ENCODE results near the gene IMP3.

Gene IMP3

GRCh38 chr15:75662823-75663519 is 22.9 kb upstream of the IMP3 start:
- TF ChIP-seq EGR1 (IDR thresholded peaks at IDR 0.05) = no peak
- no peak for TF ChIP-seq YY1 (IDR thresholded peaks at IDR 0.05; ENCODE audit: low read depth)
- TF ChIP-seq USF1 (IDR thresholded peaks at IDR 0.05) = no peak
- no peak for TF ChIP-seq NFIC (IDR thresholded peaks at IDR 0.05)
- TF ChIP-seq CREB1 (IDR thresholded peaks at IDR 0.05; ENCODE audit: low read depth) = no peak
- no peak for TF ChIP-seq RAD21 (IDR thresholded peaks at IDR 0.05; ENCODE audit: low read depth)
- no peak for TF ChIP-seq MAX (IDR thresholded peaks at IDR 0.05)
- TF ChIP-seq TAF1 (IDR thresholded peaks at IDR 0.05; ENCODE audit: low read depth) = no peak
- no peak for TF ChIP-seq FOXM1 (IDR thresholded peaks at IDR 0.05; ENCODE audit: borderline replicate concordance, low read depth)
- TF ChIP-seq REST (IDR thresholded peaks at IDR 0.05; ENCODE audit: low read depth) = no peak
- TF ChIP-seq ZBTB7A (IDR thresholded peaks at IDR 0.05; ENCODE audit: low read depth) = no peak
- no peak for TF ChIP-seq TEAD4 (IDR thresholded peaks at IDR 0.05)
- no peak for TF ChIP-seq TCF12 (IDR thresholded peaks at IDR 0.05; ENCODE audit: low read depth)
- no peak for TF ChIP-seq EP300 (IDR thresholded peaks at IDR 0.05; ENCODE audit: borderline replicate concordance)
- TF ChIP-seq CEBPB (IDR thresholded peaks at IDR 0.05) = no peak

GRCh38 chr15:75661756-75662140 is 21.7 kb upstream of the IMP3 start:
- no peak for TF ChIP-seq YY1 (IDR thresholded peaks at IDR 0.05; ENCODE audit: low read depth)
- TF ChIP-seq ZBTB7A (IDR thresholded peaks at IDR 0.05; ENCODE audit: low read depth) = no peak
- TF ChIP-seq TAF1 (IDR thresholded peaks at IDR 0.05; ENCODE audit: low read depth) = no peak
- TF ChIP-seq TEAD4 (IDR thresholded peaks at IDR 0.05) = no peak
- no peak for TF ChIP-seq USF1 (IDR thresholded peaks at IDR 0.05)
- TF ChIP-seq EGR1 (IDR thresholded peaks at IDR 0.05) = no peak
- no peak for TF ChIP-seq CREB1 (IDR thresholded peaks at IDR 0.05; ENCODE audit: low read depth)
- no peak for TF ChIP-seq MAX (IDR thresholded peaks at IDR 0.05)

GRCh38 chr15:75661100-75661755 is 21.2 kb upstream of the IMP3 start:
- TF ChIP-seq TEAD4 (IDR thresholded peaks at IDR 0.05) (peak; percentile 80), MAX (IDR thresholded peaks at IDR 0.05) (peak; percentile 77), CREB1 (IDR thresholded peaks at IDR 0.05; ENCODE audit: low read depth) (no peak), FOXM1 (IDR thresholded peaks at IDR 0.05; ENCODE audit: borderline replicate concordance, low read depth) (no peak), YY1 (IDR thresholded peaks at IDR 0.05; ENCODE audit: low read depth) (peak; percentile 6; the same call in 1 of the 2 replicates), TAF1 (IDR thresholded peaks at IDR 0.05; ENCODE audit: low read depth) (peak; percentile 60; the same call in 1 of the 2 replicates)

- TF ChIP-seq CEBPB (IDR thresholded peaks at IDR 0.05) = no peak
- no peak for TF ChIP-seq TCF12 (IDR thresholded peaks at IDR 0.05; ENCODE audit: low read depth)
- TF ChIP-seq CREB1 (IDR thresholded peaks at IDR 0.05; ENCODE audit: low read depth) = no peak
- no peak for TF ChIP-seq TEAD4 (IDR thresholded peaks at IDR 0.05)
Measured at GRCh38 chr15:75659928-75660645, 20.1 kb upstream of the IMP3 start.

- TF ChIP-seq TEAD4 (IDR thresholded peaks at IDR 0.05) = no peak
- TF ChIP-seq TAF1 (IDR thresholded peaks at IDR 0.05; ENCODE audit: low read depth) = no peak
Measured at GRCh38 chr15:75659141-75659771, 19.2 kb upstream of the IMP3 start.

GRCh38 chr15:75656813-75657212 is 16.8 kb upstream of the IMP3 start:
- TF ChIP-seq CREB1 (IDR thresholded peaks at IDR 0.05; ENCODE audit: low read depth) (no peak), EP300 (IDR thresholded peaks at IDR 0.05; ENCODE audit: borderline replicate concordance) (no peak), CEBPB (IDR thresholded peaks at IDR 0.05) (no peak), TCF12 (IDR thresholded peaks at IDR 0.05; ENCODE audit: low read depth) (no peak), EGR1 (IDR thresholded peaks at IDR 0.05) (no peak), REST (IDR thresholded peaks at IDR 0.05; ENCODE audit: low read depth) (no peak), FOXM1 (IDR thresholded peaks at IDR 0.05; ENCODE audit: borderline replicate concordance, low read depth) (no peak), ZBTB7A (IDR thresholded peaks at IDR 0.05; ENCODE audit: low read depth) (no peak), TAF1 (IDR thresholded peaks at IDR 0.05; ENCODE audit: low read depth) (no peak), NFIC (IDR thresholded peaks at IDR 0.05) (no peak), MAX (IDR thresholded peaks at IDR 0.05) (no peak)
